Kidney (tissue), 22 donors: ENCODE data around the gene TMEM178B. TPM values are rescaled to one million over a fixed set of nuclear protein-coding genes. Genes with fewer than 3 reads are reported as not detected.
A peak's percentile ranks its signal among the peaks of the same experiment; 100 is the strongest.

Experiments used
- DNase-seq, 5 donors: peaks; one replicate each; pipeline ENCODE4 v3.0.0-alpha.2; 2013 to 2020
- FAIRE-seq: peaks from 2 replicates; lab custom pipeline; 2012; peaks lifted over from hg19 to GRCh38; lab: Jason Lieb, UNC
- H3K27ac ChIP-seq, 2 donors: one replicate each; pipeline ENCODE4 v1.7.0; 2013; ENCODE audit warnings: low read depth in 2 of 2, low read length in 2 of 2, inconsistent platforms in 1 of 2
- H3K27me3 ChIP-seq: one replicate; pipeline ENCODE4 v1.7.1; 2013; ENCODE audit warnings: low read length, inconsistent platforms; ENCODE audit not compliant: control insufficient read depth, insufficient read depth
- H3K36me3 ChIP-seq, 3 donors: one replicate each; pipeline versions ENCODE4 v1.7.0 to v1.7.1; 2013; ENCODE audit warnings: low read length in 3 of 3, control low read depth in 1 of 3, inconsistent platforms in 1 of 3; ENCODE audit not compliant: insufficient read depth in 3 of 3, control insufficient read depth in 2 of 3
- H3K4me1 ChIP-seq, 3 donors: one replicate each; pipeline versions ENCODE4 v1.7.0 to v1.7.1; 2013; ENCODE audit warnings: low read length in 3 of 3, inconsistent platforms in 1 of 3, low read depth in 1 of 3; ENCODE audit not compliant: control insufficient read depth in 2 of 3, insufficient read depth in 2 of 3
- H3K4me3 ChIP-seq, 3 donors: one replicate each; pipeline versions ENCODE4 v1.7.0 to v1.8.1; 2013; ENCODE audit warnings: low read length in 3 of 3, control low read depth in 1 of 3, inconsistent platforms in 1 of 3
- H3K9ac ChIP-seq, 3 donors: one replicate each; pipeline versions ENCODE4 v1.7.0 to v1.7.1; 2013; ENCODE audit warnings: low read length in 3 of 3, control low read depth in 1 of 3, inconsistent platforms in 1 of 3
- H3K9me3 ChIP-seq, 3 donors: one replicate each; pipeline versions ENCODE4 v1.7.0 to v1.7.1; 2013; ENCODE audit warnings: low read length in 3 of 3, control low read depth in 1 of 3, inconsistent platforms in 1 of 3; ENCODE audit not compliant: control insufficient read depth in 2 of 3, insufficient read depth in 1 of 3
- CTCF ChIP-seq: IDR thresholded peaks from 3 replicates; pipeline ENCODE4 v1.5.1; 2012; ENCODE audit warnings: mild to moderate bottlenecking, moderate library complexity, borderline replicate concordance; ENCODE audit not compliant: insufficient read depth; ENCODE audit errors: extremely low read depth
- intact Hi-C: fragments of 100-400 bp; cut with DNase I; formaldehyde crosslinking; loops from one replicate; pipeline ENCODE4 v1.11.1; 2022
- long read RNA-seq, 10 donors: library from polyadenylated mRNA in 1 of 10; unstranded in 1 of 10; transcript quantifications; one replicate each; pipeline ENCODE4 v2.0.0 and lab custom pipeline, GENCODE V29; 2021 to 2026
- polyA plus RNA-seq: library from polyadenylated mRNA; stranded (reverse); fragments of 350-450 nt; fragmentation: Illumina TruSeq; extraction: RNeasy Lipid Tissue Mini Kit (QIAGEN cat#74804); gene quantifications from one replicate; pipeline ENCODE4 v1.2.3, GENCODE V29; 2014; ENCODE audit warnings: low read depth, low replicate concordance; ENCODE audit not compliant: insufficient read depth
- total RNA-seq: library from RNA; stranded (reverse); fragmentation: NEBNext Ultra II Directional; extraction: Animal tissue kit (Norgen Biotek cat#: 25700); gene quantifications from one replicate; pipeline ENCODE4 v1.2.1, GENCODE V29; 2021
- donor health status: control.
- donor health status: control.
- donor health status: control.
- donor health status: control.
- donor health status: control.
- donor health status: DM: yes; HTN: yes; CAD: no.
- donor health status: Normal renal cell carcinoma (clear cell type).

TMEM178B gene
- 20.0 TPM for total RNA-seq
- 0.58 TPM for polyA plus RNA-seq
- long read RNA-seq, donor 1, result 0 reads
- long read RNA-seq, donor 2, result 0 reads
- long read RNA-seq, donor 3, result 0 reads
- long read RNA-seq, donor 4, result 0 reads
- long read RNA-seq, donor 5, result 0 reads
- long read RNA-seq, donor 6, result 0 reads
- long read RNA-seq, donor 7, partial matches to known transcripts, result 1 of 13 reads
- long read RNA-seq, donor 7, other reads (novel, unspliced or antisense), result 12 of 13 reads
- long read RNA-seq, donor 8, result 0 reads
- long read RNA-seq, donor 9, result 0 reads
- long read RNA-seq, donor 10, result 0 reads

DNA sequence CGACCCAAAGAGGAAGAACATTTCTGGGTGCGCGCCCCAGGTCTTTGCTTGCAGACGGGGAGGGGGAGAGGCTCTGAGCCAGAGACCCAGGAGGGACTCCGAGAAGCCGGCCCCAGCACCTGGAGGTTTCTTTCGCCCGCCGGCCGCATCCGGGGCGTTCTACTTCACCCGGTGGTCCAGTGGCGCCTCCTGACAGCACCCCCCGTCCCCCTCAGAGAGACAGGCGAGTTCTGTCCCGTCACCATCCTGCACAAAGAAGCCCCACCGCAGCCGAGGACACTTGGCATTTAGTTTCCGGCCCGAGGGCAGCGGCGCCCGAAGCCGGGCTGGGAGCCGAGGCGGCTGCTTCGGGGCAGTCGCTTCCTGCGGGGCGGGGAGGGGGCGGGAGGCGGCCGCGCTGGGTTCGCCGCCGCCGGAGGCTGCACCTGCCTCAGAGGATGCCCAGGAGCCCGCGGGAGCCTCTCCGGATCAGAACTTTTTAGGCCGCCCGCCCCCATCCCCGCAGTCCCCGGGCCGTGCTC, at the start of gene TMEM178B:
TMEM178B (plus strand) TSS at position 424 of the 521 bp plus-strand sequence.
- Histone ChIP-seq H3K4me1 (peaks cover 0 to 20% (median 0%) of the 10 kb centered on the region in 3 donors), H3K27me3 (peaks cover 34% of the 10 kb centered on the region), H3K4me3 (peak within 1 kb of the TSS in 2 of 3 donors; percentile 50 to 57), H3K9me3 (no peaks in the 10 kb centered on the region), H3K9ac (no peak within 1 kb of the TSS), H3K27ac (no peak within 1 kb of the TSS), H3K36me3 (no peaks in the 10 kb centered on the region)
- no peak for FAIRE-seq
- TF ChIP-seq CTCF, result no peak
- DNase-seq, result peak; percentile 5 to 78 (median 24)
- intact Hi-C loops, result no loop called here

DNA sequence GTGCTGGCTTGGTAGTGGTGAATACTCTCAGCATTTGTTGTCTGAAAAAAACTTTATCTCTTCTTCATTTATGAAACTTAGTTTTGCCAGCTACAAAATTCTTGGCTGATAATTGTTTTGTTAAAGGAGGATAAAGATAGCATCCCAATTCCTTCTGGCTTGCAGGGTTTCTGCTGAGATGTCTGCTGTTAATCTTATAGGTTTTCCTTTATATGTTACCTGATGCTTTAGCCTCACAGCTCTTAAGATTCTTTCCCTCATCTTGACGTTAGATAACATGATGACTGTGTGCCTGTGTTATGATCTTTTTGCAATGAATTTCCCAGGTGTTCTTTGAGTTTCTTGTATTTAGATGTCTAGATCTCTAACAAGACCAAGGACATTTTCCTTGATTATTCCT, 49.2 kb upstream of the TMEM178B start:
- no peaks in the 10 kb centered on the region for H3K27me3 ChIP-seq
- no peak overlapping the region for H3K9ac ChIP-seq
- H3K27ac ChIP-seq, result no peak overlapping the region
- H3K4me3 ChIP-seq, result no peak overlapping the region
- intact Hi-C loops, result no loop called here
- no peak for DNase-seq
- H3K4me1 ChIP-seq, result no peaks in the 10 kb centered on the region
- H3K36me3 ChIP-seq, result no peaks in the 10 kb centered on the region
- FAIRE-seq, result no peak
- H3K9me3 ChIP-seq, result peaks cover 0 to 4% (median 2%) of the 10 kb centered on the region in 3 donors
- no peak for TF ChIP-seq CTCF

GRCh38 chr7:141027043-141027442, 46.8 kb upstream of the TMEM178B start:
- Histone ChIP-seq H3K4me3 (no peak overlapping the region), H3K27me3 (no peaks in the 10 kb centered on the region), H3K27ac (no peak overlapping the region), H3K9ac (no peak overlapping the region), H3K9me3 (peaks cover 0 to 4% (median 2%) of the 10 kb centered on the region in 3 donors), H3K36me3 (no peaks in the 10 kb centered on the region), H3K4me1 (no peaks in the 10 kb centered on the region)
- intact Hi-C loops, result no loop called here
- DNase-seq (no peak), FAIRE-seq (no peak)
- TF ChIP-seq CTCF, result no peak
